Testis (tissue), 3 donors: ENCODE results near the gene HMG20A. TPM values are rescaled to one million over a fixed set of nuclear protein-coding genes. Genes with fewer than 3 reads are reported as not detected.

Experiments used
- DNase-seq: peaks from one replicate; pipeline ENCODE4 v3.0.0-alpha.2; 2019
- H3K27ac ChIP-seq, 2 donors: fragments of 200-600 bp; sonication (generic); one replicate each; pipeline ENCODE4 v1.5.1; 2019
- H3K27me3 ChIP-seq: fragments of 200-600 bp; sonication (generic); one replicate; pipeline ENCODE4 v1.5.1; 2019
- H3K36me3 ChIP-seq: fragments of 200-600 bp; sonication (generic); one replicate; pipeline ENCODE4 v1.5.1; 2017; ENCODE audit warnings: low read depth; ENCODE audit errors: missing control alignments
- H3K4me1 ChIP-seq: fragments of 200-600 bp; sonication (generic); one replicate; pipeline ENCODE4 v1.5.1; 2019
- H3K4me3 ChIP-seq, 2 donors: fragments of 200-600 bp; sonication (generic); one replicate each; pipeline ENCODE4 v1.5.1; 2017 to 2019
- H3K9me3 ChIP-seq: fragments of 200-600 bp; sonication (generic); one replicate; pipeline ENCODE4 v1.5.1; 2017
- CTCF ChIP-seq, 3 experiments: fragments of 450-650 bp in 2 of 3; fragments of 200-600 bp in 1 of 3; sonication (generic) in 1 of 3; IDR thresholded peaks; one replicate each; pipeline ENCODE4 v1.5.1; 2016 to 2019; ENCODE audit warnings: antibody characterized with exemption in 3 of 3, mild to moderate bottlenecking in 2 of 3, moderate library complexity in 1 of 3
- POLR2A ChIP-seq: fragments of 450-650 bp; IDR thresholded peaks from one replicate; pipeline ENCODE4 v1.6.1; 2017; ENCODE audit warnings: antibody characterized with exemption, mild to moderate bottlenecking, moderate library complexity
- WGBS, 2 donors: methylation state at CpG; one replicate each; pipeline ENCODE4 v1.1.5; 2018; 5-methylcytosine and 5-hydroxymethylcytosine counted together
- intact Hi-C: fragments of 100-400 bp; cut with DNase I; formaldehyde crosslinking; loops from one replicate; pipeline ENCODE4 v1.15.1; 2023; ENCODE audit warnings: low total_unique reads
- polyA plus RNA-seq: library from polyadenylated mRNA; stranded (reverse); fragments of 350-450 nt; fragmentation: Illumina TruSeq; extraction: RNeasy Lipid Tissue Mini Kit (QIAGEN cat#74804); gene quantifications from one replicate; pipeline ENCODE4 v1.2.3, GENCODE V29; 2014; ENCODE audit warnings: low read depth, low replicate concordance; ENCODE audit not compliant: insufficient read depth
- total RNA-seq, 2 donors: library from RNA; depleted of rRNA; stranded (reverse); fragments of >200 nt; gene quantifications; one replicate each; pipeline ENCODE4 v1.2.3, GENCODE V29; 2016

Gene HMG20A
- total and polyA plus RNA-seq, 3 donors from 2014 or later: 44.2 to 87.7 (median 76.9) TPM

- H3K36me3 ChIP-seq: no peaks in the 10 kb centered on the region
- no peak for DNase-seq
- H3K9me3 ChIP-seq: no peaks in the 10 kb centered on the region
- peaks cover 24% of the 10 kb centered on the region for H3K4me1 ChIP-seq
- intact Hi-C loops: no loop called here
- 78 to 85% methylated on average over 4 of the region's 4 CpGs for WGBS, 2 donors
- no peak overlapping the region for H3K4me3 ChIP-seq
- TF ChIP-seq CTCF (IDR thresholded peaks at IDR 0.05) (no peak), POLR2A (no peak)
- H3K27ac ChIP-seq: no peak overlapping the region
- no peaks in the 10 kb centered on the region for H3K27me3 ChIP-seq
These were observed 92.5 kb downstream of the HMG20A start for GRCh38 chr15:77513226-77513625.

GRCh38 chr15:77514641-77515402, 94.1 kb downstream of the HMG20A start:
- Histone ChIP-seq H3K9me3 (no peaks in the 10 kb centered on the region), H3K27ac (no peak overlapping the region), H3K27me3 (no peaks in the 10 kb centered on the region), H3K4me3 (no peak overlapping the region), H3K4me1 (peaks cover 9% of the 10 kb centered on the region), H3K36me3 (no peaks in the 10 kb centered on the region)
- TF ChIP-seq POLR2A (no peak), CTCF (IDR thresholded peaks at IDR 0.05) (no peak)
- intact Hi-C loops: no loop called here
- DNase-seq: no peak
- WGBS, 2 donors: 85 to 87% methylated on average over 11 of the region's 11 CpGs

GRCh38 chr15:77515613-77516012, 94.9 kb downstream of the HMG20A start:
- 96 to 100% methylated on average over 2 of the region's 2 CpGs for WGBS, 2 donors
- H3K36me3 ChIP-seq: no peaks in the 10 kb centered on the region
- peaks cover 2% of the 10 kb centered on the region for H3K4me1 ChIP-seq
- intact Hi-C loops: no loop called here
- TF ChIP-seq CTCF (IDR thresholded peaks at IDR 0.05) (no peak), POLR2A (no peak)
- H3K9me3 ChIP-seq: no peaks in the 10 kb centered on the region
- no peaks in the 10 kb centered on the region for H3K27me3 ChIP-seq
- DNase-seq: no peak
- no peak overlapping the region for H3K27ac ChIP-seq
- H3K4me3 ChIP-seq: no peak overlapping the region

GRCh38 chr15:77516076-77516475, 95.4 kb downstream of the HMG20A start:
- 69 to 73% methylated on average over 7 of the region's 7 CpGs for WGBS, 2 donors
- intact Hi-C loops: no loop called here
- Histone ChIP-seq H3K36me3 (no peaks in the 10 kb centered on the region), H3K27me3 (no peaks in the 10 kb centered on the region), H3K9me3 (no peaks in the 10 kb centered on the region), H3K4me1 (no peaks in the 10 kb centered on the region), H3K4me3 (no peak overlapping the region), H3K27ac (no peak overlapping the region)
- TF ChIP-seq POLR2A (no peak), CTCF (IDR thresholded peaks at IDR 0.05) (no peak)
- DNase-seq: no peak

GRCh38 chr15:77516786-77517185, 96.1 kb downstream of the HMG20A start:
- Histone ChIP-seq H3K27ac (no peak overlapping the region), H3K4me1 (no peaks in the 10 kb centered on the region), H3K36me3 (no peaks in the 10 kb centered on the region), H3K4me3 (no peak overlapping the region), H3K27me3 (no peaks in the 10 kb centered on the region), H3K9me3 (no peaks in the 10 kb centered on the region)
- TF ChIP-seq POLR2A: no peak
- no peak for TF ChIP-seq CTCF (IDR thresholded peaks at IDR 0.05)
- intact Hi-C loops: no loop called here
- no peak for DNase-seq
- 93 to 95% methylated on average over 4 to 12 of the region's 12 CpGs for WGBS, 2 donors
